AG09309 (cell line): ENCODE results near the gene MFRP.

Experiments used
- DNase-seq: peaks from one replicate; pipeline ENCODE4 v3.0.0-alpha.2; 2010; ENCODE audit warnings: low read depth
- H3K4me3 ChIP-seq: 2 replicates; pipeline ENCODE4 v1.5.1; 2011; ENCODE audit warnings: mild to moderate bottlenecking, low read depth, low read length, moderate library complexity; ENCODE audit not compliant: control insufficient read depth
- TF ChIP-seq, protein P1 (sequence below): IDR thresholded peaks from 2 replicates; pipeline ENCODE4 v1.5.1; 2011; ENCODE audit warnings: mild to moderate bottlenecking, low read depth, low read length, inconsistent platforms; ENCODE audit not compliant: insufficient read depth, control insufficient read depth; ENCODE audit errors: missing control alignments

Gene MFRP

DNA sequence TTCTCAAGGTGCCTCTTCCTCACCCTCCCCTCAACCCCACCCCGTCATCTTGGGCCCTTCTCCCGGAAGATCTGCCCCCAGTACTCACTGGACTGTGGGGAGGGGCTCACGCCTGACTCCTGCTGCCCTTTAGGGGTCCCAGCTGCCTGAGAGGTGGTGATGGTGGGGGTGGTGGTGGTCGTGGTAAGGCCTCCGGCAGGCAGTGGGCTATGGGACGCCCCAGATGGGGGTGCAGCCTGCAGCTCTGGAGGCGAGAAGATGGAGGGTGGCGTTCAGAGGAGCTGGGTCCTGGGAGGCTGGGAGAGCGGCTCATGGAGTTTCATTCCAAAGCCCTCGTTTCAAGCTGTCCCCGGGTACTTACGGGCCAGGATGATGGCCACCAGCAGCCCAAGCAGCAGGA lies 820 bp downstream of the MFRP start:
- TF ChIP-seq, protein P1, sequence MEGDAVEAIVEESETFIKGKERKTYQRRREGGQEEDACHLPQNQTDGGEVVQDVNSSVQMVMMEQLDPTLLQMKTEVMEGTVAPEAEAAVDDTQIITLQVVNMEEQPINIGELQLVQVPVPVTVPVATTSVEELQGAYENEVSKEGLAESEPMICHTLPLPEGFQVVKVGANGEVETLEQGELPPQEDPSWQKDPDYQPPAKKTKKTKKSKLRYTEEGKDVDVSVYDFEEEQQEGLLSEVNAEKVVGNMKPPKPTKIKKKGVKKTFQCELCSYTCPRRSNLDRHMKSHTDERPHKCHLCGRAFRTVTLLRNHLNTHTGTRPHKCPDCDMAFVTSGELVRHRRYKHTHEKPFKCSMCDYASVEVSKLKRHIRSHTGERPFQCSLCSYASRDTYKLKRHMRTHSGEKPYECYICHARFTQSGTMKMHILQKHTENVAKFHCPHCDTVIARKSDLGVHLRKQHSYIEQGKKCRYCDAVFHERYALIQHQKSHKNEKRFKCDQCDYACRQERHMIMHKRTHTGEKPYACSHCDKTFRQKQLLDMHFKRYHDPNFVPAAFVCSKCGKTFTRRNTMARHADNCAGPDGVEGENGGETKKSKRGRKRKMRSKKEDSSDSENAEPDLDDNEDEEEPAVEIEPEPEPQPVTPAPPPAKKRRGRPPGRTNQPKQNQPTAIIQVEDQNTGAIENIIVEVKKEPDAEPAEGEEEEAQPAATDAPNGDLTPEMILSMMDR, result no peak
- H3K4me3 ChIP-seq, result no peak overlapping the region
- no peak for DNase-seq

DNA sequence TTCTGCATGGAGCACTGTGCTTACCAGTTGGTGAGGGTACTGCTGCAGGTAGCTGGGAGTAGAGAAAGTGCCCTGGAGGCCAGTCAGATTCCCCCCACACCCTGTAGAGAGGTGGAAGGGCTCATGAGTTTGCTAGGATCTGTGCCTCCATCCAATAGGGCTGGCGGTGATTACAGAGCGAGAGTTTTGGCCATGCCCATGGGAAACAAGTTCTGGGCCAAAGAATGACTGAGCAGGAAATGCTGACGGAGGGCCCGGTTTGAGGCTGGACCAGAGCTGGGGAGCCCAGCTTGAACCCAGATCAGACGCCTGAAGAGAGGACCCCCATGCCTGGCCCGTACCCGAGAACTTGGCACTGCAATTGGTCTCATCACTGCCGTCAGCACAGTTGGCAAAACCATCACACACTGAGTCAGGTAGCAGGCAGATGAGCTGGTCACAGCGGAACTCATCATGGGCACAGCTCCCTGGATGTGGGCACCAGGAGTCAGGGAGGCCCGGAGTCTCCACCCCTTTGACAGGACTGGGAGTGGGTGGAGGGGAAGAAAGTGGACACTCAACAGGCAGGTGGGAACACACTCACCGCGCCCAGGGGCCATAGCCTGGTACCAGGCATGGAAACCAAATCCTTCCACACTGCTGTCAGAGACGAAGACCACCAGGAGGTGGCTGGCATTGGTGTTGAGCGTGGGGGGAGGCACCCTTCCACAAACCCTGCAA lies 2.1 kb downstream of the MFRP start:
- TF ChIP-seq, protein P1, result no peak
- H3K4me3 ChIP-seq, result no peak overlapping the region
- DNase-seq, result no peak

DNA sequence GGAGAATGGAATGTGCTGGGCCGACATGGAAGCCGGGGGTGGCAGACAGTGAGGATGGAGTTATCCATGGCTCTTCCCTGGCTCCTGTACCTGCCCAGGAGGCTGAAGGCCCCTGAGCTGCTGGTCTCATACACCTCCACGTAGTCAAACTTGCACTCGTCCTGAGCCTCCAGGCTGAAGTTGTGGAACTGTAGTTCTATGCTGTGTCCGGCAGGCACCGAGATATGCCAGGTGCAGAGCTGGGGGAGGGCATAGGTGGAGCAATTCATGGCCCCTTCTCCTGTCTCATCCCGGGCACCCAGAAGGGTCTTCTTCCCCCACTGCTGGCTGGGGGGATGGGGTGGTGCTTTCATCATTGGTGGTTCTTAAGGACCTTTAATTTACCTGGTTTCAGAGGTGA lies 2.8 kb downstream of the MFRP start:
- DNase-seq, result no peak
- no peak overlapping the region for H3K4me3 ChIP-seq
- TF ChIP-seq, protein P1, result no peak

DNA sequence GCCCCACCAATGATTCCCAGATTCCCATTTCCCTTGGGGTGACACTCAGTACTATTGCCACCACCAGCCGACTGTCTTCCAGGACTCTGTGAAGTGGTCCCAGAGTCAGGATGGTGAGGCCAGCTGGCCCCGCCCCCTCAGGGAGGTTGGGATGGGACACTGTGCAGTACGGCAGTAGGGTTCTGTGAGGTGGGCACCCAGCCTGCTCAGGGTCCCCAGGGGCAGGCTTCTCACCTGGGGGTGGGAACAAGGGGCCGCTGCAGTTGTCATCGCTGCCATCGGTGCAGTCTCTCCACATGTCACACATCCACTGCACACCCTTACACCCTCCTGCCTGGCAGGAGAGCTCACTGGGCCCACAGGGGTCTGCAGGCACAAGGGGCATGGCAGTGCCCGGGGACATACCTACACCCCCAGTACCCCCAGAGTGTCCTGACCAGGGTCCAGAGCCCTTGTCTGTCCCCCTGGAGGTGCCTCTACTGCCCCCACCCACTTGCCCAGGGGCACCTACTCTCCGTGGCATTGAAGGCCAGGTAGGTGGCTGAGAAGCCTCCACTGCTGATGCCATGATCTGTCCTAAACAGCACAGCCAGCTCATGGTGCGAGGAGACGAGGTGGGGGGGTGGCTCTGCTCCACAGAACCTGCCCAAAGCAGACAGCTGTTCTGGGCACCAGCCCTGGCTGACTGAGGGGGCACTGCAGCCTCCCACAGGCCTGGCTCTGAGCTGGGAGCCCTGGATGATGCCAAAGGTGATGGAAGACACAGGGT lies 4.0 kb downstream of the MFRP start:
- H3K4me3 ChIP-seq, result no peak overlapping the region
- no peak for DNase-seq
- TF ChIP-seq, protein P1, result no peak

DNA sequence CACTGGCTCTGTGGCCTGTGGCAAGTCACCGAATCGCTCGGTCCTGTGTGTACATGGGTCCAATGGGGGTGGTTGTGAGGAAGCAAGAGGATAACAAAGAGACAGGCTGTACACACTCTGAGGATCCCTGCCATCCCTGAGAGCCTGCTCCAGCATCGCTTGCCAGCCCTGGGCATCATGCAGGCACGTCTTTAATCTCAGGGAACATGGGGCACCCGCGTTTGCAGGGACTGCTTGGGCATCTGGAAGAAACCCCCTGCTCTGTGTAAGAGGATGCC lies 4.5 kb downstream of the MFRP start:
- no peak for DNase-seq
- TF ChIP-seq, protein P1, result no peak
- H3K4me3 ChIP-seq, result no peak overlapping the region

DNA sequence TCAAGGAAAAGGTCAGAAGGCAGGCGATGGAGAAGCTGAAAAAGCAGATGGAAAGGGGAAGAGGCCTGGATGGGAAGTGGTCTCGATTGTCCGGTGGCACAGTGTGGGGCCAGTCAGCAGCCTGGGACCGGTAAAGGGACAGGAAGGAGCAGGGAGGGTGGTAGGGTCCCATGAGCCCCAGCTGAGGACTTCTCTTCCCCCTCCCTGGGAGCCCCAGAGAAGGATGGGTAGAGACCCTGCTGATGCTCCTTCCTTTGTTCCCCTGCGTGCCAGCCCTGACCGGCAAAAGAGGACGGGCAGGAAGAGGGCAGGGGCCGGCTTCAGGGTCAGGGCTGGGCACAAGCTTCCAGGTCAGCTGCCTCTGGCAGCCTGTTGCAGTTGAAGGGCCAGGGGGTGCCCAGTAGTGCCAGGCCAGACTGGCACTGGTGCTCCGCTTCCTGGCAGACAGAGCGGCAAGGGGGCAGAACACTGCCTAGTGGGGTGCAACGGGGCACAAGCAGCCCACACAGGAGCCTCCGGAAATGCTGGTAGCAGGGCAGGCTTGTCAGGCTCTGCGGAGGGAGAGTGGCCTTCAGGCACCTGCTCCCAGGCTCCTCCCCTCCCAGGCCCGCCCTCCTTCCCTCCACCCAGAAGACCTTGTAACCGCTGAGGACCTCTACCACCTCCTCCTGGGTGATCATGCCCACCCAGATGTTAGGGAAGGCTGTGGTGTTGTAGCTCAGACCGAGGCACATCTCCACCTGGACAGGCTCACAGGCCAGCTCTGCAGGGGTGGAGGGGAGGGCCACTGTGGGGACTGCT lies 5.1 kb downstream of the MFRP start:
- DNase-seq, result no peak
- no peak overlapping the region for H3K4me3 ChIP-seq
- TF ChIP-seq, protein P1, result no peak
